Measurements from ENCODE around the gene CIB4.

DNA sequence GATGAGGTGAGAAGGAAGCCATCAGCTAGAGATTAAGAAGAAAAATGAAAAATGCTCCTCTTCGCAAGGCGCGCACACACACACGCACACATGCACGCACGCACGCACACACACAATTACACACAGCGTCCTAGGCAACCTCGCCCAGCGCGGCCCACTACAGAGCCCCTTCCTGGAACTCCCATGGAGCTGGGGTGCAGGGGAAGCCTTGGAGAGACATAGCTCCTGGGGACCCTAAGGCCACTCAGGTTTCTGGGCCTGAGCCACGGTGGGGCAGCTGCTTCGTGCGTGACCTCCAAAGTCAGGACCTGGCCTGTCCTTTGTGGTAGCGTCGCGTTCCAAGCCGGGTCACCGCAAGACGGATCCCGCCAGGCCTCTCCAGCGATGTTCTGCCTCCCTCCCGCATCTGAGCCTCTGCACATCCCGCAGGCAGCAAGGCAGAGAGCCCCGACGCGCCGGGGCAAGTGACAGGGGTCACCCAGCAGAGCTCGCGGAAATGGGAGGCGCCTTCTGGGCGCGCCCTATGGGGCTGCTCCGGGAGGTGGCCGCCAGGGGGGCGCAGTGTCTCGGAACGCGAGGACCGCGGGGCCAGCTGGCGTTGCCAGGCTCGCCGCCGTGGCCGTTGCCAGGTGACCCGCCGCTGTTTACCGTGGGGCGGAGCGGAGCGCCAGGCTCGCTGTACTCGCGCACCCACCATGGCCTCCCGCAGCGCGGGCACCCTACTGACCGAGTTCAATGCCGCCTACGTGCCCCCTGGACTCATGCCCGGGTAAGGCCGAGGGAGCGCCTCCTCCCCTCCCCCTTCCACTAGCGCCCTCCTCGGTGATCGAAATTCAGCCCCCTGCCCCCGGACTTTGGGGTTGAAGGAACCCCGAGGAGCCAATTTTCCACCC lies 79.0 kb downstream of the CIB4 start:
- TF ChIP-seq, protein P1, sequence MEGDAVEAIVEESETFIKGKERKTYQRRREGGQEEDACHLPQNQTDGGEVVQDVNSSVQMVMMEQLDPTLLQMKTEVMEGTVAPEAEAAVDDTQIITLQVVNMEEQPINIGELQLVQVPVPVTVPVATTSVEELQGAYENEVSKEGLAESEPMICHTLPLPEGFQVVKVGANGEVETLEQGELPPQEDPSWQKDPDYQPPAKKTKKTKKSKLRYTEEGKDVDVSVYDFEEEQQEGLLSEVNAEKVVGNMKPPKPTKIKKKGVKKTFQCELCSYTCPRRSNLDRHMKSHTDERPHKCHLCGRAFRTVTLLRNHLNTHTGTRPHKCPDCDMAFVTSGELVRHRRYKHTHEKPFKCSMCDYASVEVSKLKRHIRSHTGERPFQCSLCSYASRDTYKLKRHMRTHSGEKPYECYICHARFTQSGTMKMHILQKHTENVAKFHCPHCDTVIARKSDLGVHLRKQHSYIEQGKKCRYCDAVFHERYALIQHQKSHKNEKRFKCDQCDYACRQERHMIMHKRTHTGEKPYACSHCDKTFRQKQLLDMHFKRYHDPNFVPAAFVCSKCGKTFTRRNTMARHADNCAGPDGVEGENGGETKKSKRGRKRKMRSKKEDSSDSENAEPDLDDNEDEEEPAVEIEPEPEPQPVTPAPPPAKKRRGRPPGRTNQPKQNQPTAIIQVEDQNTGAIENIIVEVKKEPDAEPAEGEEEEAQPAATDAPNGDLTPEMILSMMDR (IDR thresholded peaks at IDR 0.05) = peak in 1 of 3 experiments; percentile 40
- TF ChIP-seq EP300 (IDR thresholded peaks at IDR 0.05) = no peak
- no peak for TF ChIP-seq POLR2A (IDR thresholded peaks at IDR 0.05; ENCODE audit: low read depth)
